TTC549 (cell line): Measurements from ENCODE around the gene PFDN2.
"Not testable (repeated sequence)": the region's sequence is repeated elsewhere in the genome, so short reads cannot be mapped to it uniquely, and the experiment has no call there.

Experiments
- FAIRE-seq: peaks from 2 replicates; lab custom pipeline; 2012; peaks lifted over from hg19 to GRCh38; lab: Jason Lieb, UNC

Gene PFDN2

DNA sequence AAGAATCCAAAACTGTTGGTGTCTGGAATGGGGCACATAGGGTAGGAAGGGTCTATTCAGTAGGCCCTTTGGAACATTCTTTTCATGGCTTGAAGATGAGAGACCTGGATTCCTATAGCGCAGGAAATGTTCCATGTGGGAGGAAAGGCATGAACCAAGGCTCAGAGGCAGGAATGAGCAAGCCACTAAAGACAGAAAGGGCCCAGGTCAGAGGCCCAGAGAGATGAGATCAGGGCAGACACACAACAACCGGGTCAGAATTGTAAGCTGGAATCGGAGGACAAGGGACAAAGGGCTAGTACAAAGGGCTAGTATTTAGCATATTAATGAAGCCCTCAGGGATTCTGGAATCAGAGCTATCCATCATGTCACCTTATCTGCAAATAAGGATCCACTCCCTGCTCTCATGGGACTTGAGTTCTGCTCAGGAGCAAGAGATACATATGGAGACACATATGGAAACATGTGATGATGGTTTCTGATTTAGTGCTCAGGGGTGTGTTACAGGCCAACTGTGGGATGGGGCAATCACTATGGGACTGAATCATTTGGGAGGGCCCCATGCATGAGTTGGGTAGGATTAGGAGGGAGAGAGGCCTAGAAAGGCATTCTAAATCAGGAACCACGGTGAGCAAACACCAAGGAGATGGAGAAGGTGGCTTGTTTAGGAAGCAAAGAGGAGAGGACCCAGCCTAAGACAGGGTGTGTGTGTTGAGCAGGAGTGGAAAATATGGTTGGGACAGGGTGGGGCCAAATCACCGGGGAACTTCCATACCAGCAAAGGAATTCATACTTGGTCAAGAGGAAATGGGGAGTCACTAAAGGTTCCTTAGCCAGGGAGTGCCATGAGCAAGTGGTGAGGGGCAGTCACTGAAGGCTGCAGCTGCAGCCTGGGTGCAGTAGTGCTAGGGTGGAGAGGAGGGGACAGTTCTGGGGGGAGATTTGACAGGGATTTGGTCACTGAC is 37.1 kb downstream of the PFDN2 start:
- FAIRE-seq = no peak

- FAIRE-seq = no peak
Measured at GRCh38 chr1:161079436-161080110, 38.3 kb downstream of the PFDN2 start.

GRCh38 chr1:161077426-161077825 is 40.4 kb downstream of the PFDN2 start:
- no peak for FAIRE-seq

DNA sequence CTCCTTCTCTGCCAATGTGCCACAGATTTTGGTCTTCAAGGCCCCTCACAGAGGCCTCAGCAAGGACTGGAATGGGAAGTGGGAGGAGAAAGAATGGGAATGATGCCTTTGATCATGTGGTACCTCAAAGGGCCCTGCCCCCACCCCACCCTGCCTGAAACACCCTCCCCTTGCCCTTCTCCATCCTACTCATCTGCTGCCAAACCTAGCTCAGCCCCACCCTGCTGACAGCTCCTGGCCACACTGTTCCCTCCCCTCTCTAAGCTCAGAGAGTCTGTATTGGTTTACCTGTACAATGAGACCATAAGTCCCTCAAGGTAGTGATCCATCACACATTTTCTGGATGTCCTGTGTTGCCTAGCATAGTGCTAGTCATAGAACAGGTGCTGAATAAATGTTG is 41.4 kb downstream of the PFDN2 start:
- FAIRE-seq = no peak

- no peak for FAIRE-seq
Measured at GRCh38 chr1:161074676-161075368, 43.0 kb downstream of the PFDN2 start.

- no peak for FAIRE-seq
Measured at GRCh38 chr1:161073474-161074121, 44.2 kb downstream of the PFDN2 start.

- no peak for FAIRE-seq
Measured at GRCh38 chr1:161072751-161073449, 44.9 kb downstream of the PFDN2 start.

GRCh38 chr1:161071886-161072371 is 45.9 kb downstream of the PFDN2 start:
- FAIRE-seq = peak; percentile 7

DNA sequence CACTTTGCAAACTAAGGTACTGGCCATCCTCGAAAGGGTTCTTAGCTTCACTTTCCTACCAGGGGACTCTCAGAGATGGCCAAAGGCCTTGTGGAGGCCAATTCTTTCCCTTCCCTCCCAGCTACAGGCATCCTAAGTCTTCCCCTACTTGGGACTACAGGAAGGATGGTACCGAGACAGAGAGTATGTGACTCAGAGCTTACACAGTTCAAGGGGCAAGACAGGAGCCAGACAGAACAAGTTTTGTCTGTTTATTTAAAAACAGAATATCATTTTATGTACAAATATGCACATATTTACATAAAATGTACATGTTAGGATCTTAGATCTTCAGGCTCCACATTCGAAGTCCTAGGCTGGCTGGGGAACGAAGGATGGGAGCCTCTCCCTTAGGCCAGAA is 47.1 kb downstream of the PFDN2 start:
- no peak for FAIRE-seq

DNA sequence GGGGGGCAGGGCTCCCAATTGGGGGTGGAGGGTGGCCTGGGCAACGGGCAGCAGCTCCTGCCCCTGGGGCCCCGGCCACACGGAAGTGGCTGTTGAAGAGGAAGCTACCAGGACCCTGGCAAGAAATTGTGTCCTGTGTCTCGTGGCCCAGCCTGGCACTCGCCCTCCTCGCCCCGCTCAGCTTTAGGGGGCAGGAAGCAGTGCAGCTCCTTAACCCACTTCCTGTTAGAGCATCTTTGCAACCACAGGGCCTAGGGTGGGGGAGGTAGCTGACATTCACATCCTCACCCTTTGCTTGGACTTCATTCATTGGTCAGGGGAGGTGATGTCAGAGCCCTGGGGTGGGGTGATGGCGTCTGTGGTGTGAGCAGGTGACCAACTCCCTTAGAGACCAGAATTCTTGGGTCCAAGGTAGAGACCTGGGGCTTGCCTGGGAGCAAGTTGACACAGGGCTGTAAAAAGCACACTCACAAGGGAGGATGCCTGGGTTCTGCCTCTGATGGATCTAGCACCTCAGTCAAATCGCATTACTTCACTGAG is 48.0 kb downstream of the PFDN2 start, which contains the start of gene ARHGAP30:
Gene ARHGAP30, minus strand, starts transcription at position 161 of the 540 bp plus-strand sequence. CDS start 267 bp downstream, outside the sequence.
- no peak for FAIRE-seq

- FAIRE-seq = no peak
Measured at GRCh38 chr1:161069241-161069640, 48.6 kb downstream of the PFDN2 start.

DNA sequence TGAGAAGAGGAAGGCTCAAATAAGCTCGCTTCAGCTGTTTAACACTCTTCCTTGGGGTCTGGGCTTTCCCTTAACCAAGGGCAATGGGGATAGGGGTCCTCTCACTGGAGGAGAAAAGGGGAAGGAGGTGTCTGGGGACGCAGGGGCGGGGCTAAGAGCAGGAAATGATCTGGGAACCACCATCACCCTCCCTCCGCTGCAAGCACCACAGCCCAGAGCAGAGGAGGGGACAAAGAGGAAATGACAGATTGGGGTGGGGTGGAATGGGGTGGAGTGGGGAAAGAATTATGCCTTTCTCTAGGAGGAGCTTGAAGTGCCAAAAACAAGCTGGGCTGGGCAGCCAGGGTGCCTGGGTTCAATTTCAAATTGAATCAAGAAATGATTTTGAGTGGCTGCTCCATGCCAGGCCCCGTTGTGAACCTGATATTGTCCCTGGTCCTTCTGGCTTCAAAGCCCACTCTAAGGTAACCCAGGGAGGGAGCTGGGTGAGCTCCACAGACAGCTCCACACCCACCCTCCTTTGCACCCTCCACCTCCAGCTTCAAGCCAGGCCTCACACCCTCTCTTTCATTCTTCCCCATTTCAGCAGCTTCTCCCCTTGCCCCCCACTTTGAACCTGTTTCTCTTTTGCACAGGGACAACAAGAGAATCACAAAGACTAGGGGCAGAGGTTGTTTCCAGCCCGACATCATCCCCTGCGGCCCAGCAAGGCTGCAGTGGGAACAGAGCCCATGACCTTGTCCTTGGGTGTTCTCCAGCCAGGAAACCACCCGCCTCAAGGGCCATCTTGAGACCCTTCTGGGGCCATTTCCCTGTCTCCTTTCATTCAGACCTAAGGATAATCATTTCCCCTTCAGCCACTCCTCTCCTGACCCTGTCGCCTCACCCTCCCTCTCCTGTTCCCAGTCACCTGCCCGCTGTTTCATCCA is 49.3 kb downstream of the PFDN2 start:
- no peak for FAIRE-seq

DNA sequence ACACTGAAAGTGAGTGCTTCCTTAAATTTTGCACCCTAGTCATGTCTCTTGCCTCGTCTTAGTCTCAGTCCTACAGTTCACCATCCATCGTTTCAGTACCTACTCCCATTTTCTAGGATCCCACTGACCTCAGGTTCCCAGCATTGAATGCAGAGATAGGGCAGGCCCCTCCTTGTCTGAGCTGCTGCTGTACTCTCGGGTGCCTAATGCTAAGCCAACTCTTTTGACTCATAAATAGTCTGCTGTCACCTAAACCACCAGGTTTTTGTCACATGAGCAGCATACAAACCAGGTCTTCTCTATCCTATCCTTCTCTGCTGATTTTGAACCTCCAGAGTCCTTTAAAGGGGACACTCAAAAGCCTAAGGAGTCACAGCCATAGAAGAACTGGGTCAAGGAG is 51.1 kb downstream of the PFDN2 start:
- no peak for FAIRE-seq

DNA sequence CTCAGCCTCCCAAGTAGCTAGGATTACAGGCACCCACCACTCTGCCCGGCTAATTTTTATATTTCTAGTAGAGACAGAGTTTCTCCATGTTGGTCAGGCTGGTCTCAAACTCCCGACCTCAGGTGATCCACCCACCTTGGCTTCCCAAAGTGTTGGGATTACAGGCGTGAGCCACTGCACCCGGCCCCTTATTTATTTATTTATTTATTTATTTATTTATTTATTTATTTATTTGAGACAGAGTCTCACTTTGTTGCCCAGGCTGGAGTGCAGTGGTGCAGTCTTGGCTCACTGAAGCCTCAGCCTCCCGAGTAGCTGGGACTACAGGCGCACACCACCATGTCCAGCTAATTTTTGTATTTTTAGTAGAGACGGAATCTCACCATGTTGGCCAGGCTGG is 52.2 kb downstream of the PFDN2 start:
- FAIRE-seq = not testable (repeated sequence)

GRCh38 chr1:161063936-161064335 is 53.9 kb downstream of the PFDN2 start:
- not testable (repeated sequence) for FAIRE-seq

DNA sequence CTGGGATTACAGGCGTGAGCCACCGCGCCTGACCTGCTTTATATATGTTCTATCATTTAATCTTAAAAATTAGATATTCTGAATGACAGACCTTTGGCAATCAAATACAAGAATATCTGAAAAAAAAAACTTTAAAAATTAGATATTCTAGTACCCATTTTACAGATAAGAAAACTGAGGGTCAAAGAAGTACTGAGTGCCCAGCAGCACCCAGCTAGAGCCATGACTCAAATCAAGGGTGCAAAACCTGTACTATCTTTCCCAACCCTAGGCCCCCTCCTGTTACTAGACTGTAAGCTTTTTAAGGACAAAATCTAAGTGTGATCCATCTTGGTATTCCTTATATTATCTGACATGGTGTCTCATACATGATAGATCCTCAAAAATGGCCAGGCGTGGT is 56.4 kb downstream of the PFDN2 start:
- no peak for FAIRE-seq

GRCh38 chr1:161059293-161059692 is 58.5 kb downstream of the PFDN2 start:
- FAIRE-seq = no peak

GRCh38 chr1:161054805-161055204 is 63.0 kb downstream of the PFDN2 start:
- FAIRE-seq = no peak

GRCh38 chr1:161054232-161054631 is 63.6 kb downstream of the PFDN2 start:
- no peak for FAIRE-seq

GRCh38 chr1:161052899-161053298 is 64.9 kb downstream of the PFDN2 start:
- FAIRE-seq = no peak
